ENCODE results near the gene TIPARP.

GRCh38 chr3:156685752-156686151, 11.4 kb downstream of the TIPARP start:
- no peak for TF ChIP-seq POLR2AphosphoS5 (IDR thresholded peaks at IDR 0.05; ENCODE audit: low read depth, low read length)
- TF ChIP-seq, protein P1, sequence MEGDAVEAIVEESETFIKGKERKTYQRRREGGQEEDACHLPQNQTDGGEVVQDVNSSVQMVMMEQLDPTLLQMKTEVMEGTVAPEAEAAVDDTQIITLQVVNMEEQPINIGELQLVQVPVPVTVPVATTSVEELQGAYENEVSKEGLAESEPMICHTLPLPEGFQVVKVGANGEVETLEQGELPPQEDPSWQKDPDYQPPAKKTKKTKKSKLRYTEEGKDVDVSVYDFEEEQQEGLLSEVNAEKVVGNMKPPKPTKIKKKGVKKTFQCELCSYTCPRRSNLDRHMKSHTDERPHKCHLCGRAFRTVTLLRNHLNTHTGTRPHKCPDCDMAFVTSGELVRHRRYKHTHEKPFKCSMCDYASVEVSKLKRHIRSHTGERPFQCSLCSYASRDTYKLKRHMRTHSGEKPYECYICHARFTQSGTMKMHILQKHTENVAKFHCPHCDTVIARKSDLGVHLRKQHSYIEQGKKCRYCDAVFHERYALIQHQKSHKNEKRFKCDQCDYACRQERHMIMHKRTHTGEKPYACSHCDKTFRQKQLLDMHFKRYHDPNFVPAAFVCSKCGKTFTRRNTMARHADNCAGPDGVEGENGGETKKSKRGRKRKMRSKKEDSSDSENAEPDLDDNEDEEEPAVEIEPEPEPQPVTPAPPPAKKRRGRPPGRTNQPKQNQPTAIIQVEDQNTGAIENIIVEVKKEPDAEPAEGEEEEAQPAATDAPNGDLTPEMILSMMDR (IDR thresholded peaks at IDR 0.05), result no peak
- no peak for TF ChIP-seq REST (IDR thresholded peaks at IDR 0.05; ENCODE audit: insufficient read depth in 1 of 2, low read depth in 2 of 2, low read length in 1 of 2)
- TF ChIP-seq SIN3A (IDR thresholded peaks at IDR 0.05; ENCODE audit: borderline replicate concordance, insufficient read depth, low read depth, low read length), result no peak
